SK-N-MC (cell line): ENCODE results near the gene ACOX1.

ENCODE experiments used
- EZH2 ChIP-seq: fragments of 200-600 bp; sonication (generic); IDR thresholded peaks from one replicate; pipeline ENCODE4 v1.6.1; 2017; ENCODE audit warnings: antibody characterized with exemption
- FOXP2 ChIP-seq: optimal IDR thresholded peaks from 2 replicates; pipeline ENCODE3; 2011; ENCODE audit warnings: mild to moderate bottlenecking, moderate library complexity; ENCODE audit not compliant: insufficient read depth; ENCODE audit errors: extremely low read length, control extremely low read depth
- POLR2AphosphoS5 ChIP-seq: IDR thresholded peaks from 2 replicates; pipeline ENCODE4 v1.6.1; 2012; ENCODE audit warnings: mild to moderate bottlenecking, low read depth, low read length, borderline replicate concordance

- TF ChIP-seq EZH2: no peak
- TF ChIP-seq POLR2AphosphoS5: no peak
- no peak for TF ChIP-seq FOXP2
Measured at GRCh38 chr17:75931062-75931461, 47.9 kb downstream of the ACOX1 start.
